Aorta (tissue), 5 donors: ENCODE results near the gene LCN10. TPM values are rescaled to one million over a fixed set of nuclear protein-coding genes. Genes with fewer than 3 reads are reported as not detected.
"Not testable (repeated sequence)": the region's sequence is repeated elsewhere in the genome, so short reads cannot be mapped to it uniquely, and the experiment has no call there.

Experiments used
- ATAC-seq: fragments of 200-7000 bp; cut with Tn5 transposase; one replicate; pipeline ENCODE4 v1.9.1; 2022; ENCODE audit warnings: moderate library complexity; ENCODE audit not compliant: low FRiP score
- DNase-seq, 2 donors: peaks; one replicate each; pipeline ENCODE4 v3.0.0-alpha.2; 2020
- H3K27ac ChIP-seq, 2 donors: one replicate each; pipeline ENCODE4 v1.5.1; 2013; ENCODE audit warnings: low read length in 2 of 2, mild to moderate bottlenecking in 2 of 2, moderate library complexity in 2 of 2, control low read depth in 1 of 2, inconsistent platforms in 1 of 2, low read depth in 1 of 2
- H3K27me3 ChIP-seq, 2 donors: one replicate each; pipeline ENCODE4 v1.6.1; 2013; ENCODE audit warnings: control low read depth in 1 of 2, low read length in 1 of 2, mild to moderate bottlenecking in 1 of 2, moderate library complexity in 1 of 2; ENCODE audit not compliant: insufficient read depth in 2 of 2, control insufficient read depth in 1 of 2
- H3K36me3 ChIP-seq, 2 donors: one replicate each; pipeline ENCODE4 v1.6.1; 2013; ENCODE audit warnings: control low read depth in 1 of 2, low read length in 1 of 2, mild to moderate bottlenecking in 1 of 2; ENCODE audit not compliant: insufficient read depth in 2 of 2, control insufficient read depth in 1 of 2
- H3K4me1 ChIP-seq, 2 donors: one replicate each; pipeline ENCODE4 v1.6.1; 2013; ENCODE audit warnings: low read length in 2 of 2, control low read depth in 1 of 2, mild to moderate bottlenecking in 1 of 2, moderate library complexity in 1 of 2; ENCODE audit not compliant: insufficient read depth in 2 of 2, control insufficient read depth in 1 of 2
- H3K4me3 ChIP-seq, 2 donors: one replicate each; pipeline ENCODE4 v1.5.1; 2013; ENCODE audit warnings: low read length in 2 of 2, control low read depth in 1 of 2, mild to moderate bottlenecking in 1 of 2
- H3K9me3 ChIP-seq: one replicate; pipeline ENCODE4 v1.6.1; 2013; ENCODE audit warnings: mild to moderate bottlenecking, low read length; ENCODE audit not compliant: control insufficient read depth
- WGBS, 2 donors: extraction: QIAGEN DNeasy Blood & Tissue Kit; methylation state at CpG; one replicate each; pipeline ENCODE4 v1.1.7; 2013; 5-methylcytosine and 5-hydroxymethylcytosine counted together
- intact Hi-C, 2 donors: fragments of 100-400 bp; cut with DNase I; formaldehyde crosslinking; loops; one replicate each; pipeline versions ENCODE4 v1.14.2 to v1.15.0; 2022
- polyA plus RNA-seq, 2 donors: library from polyadenylated mRNA; stranded (reverse); fragments of 200-250 nt; gene quantifications; one replicate each; pipeline ENCODE4 v1.2.3, GENCODE V29; 2013
- total RNA-seq, 2 donors: library from RNA; stranded (reverse); fragmentation: NEBNext Ultra II Directional; extraction: Animal tissue kit (Norgen Biotek cat#: 25700); gene quantifications; one replicate each; pipeline ENCODE4 v1.2.1, GENCODE V29; 2021
- donor health status: healthy with polysubstance abuse.
- donor health status: Bipolar disorder and iron deficiency.
- donor health status: DM: no; HTN: no; CAD: no.
- donor health status: DM: no; HTN: no; CAD: no.
- donor health status: DM: yes; HTN: yes; CAD: no.

LCN10 gene
- total and polyA plus RNA-seq, 4 donors: 0.25 to 13.4 (median 6.7) TPM

DNA sequence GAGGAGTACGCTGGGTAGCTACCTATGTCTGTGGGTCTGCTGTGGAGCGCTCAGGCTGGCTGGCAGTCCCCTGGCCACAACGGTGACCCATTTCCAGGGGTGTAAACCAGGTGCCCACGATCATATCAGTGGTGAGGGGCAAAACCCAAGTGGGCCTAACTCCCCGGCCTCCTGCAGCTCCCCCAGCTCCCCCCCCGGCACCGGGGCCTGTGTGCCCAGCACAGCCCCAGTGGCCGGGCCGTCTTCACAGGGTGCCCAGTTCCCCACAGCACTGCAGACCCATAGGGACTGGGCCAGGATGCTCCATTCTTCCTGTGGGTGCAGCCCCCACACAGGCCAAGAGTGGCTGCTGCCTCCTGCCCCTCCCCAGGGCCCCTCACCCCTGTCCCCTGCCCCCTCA is 16.3 kb upstream of the LCN10 start:
- Histone ChIP-seq H3K4me3 (no peak overlapping the region), H3K4me1 (no peaks in the 10 kb centered on the region), H3K27me3 (no peaks in the 10 kb centered on the region), H3K9me3 (no peaks in the 10 kb centered on the region), H3K27ac (no peak overlapping the region), H3K36me3 (no peaks in the 10 kb centered on the region)
- ATAC-seq (no peak), DNase-seq (peak; percentile 41 to 42)
- intact Hi-C loops: no loop called here
- WGBS, 2 donors: 80 to 85% methylated on average over 9 of the region's 9 CpGs

DNA sequence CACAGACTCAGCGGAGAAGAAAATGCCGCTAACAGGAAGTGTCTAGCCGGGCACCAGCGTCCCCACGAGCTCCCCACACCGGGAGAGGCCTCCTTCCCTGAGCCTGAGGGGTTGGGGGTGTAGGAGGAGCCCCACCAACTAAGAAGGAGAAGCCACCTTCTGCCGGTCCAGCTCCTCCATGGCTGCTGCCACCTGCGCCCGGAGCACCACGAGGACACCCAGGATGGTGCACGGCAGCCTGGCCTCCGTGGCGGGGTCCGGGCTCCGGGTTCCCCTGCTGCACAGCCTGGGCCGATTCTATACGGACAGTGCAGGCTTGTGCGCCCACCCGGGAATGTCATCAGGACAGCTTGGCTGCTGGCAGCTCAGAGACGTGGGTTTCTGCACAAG is 15.0 kb upstream of the LCN10 start:
- ATAC-seq (no peak), DNase-seq (peak; percentile 37 to 65)
- no peaks in the 10 kb centered on the region for H3K36me3 ChIP-seq
- H3K27ac ChIP-seq: no peak overlapping the region
- H3K9me3 ChIP-seq: peaks cover 2% of the 10 kb centered on the region
- H3K4me1 ChIP-seq: no peaks in the 10 kb centered on the region
- intact Hi-C loops: no loop called here
- WGBS, 2 donors: 87 to 88% methylated on average over 20 of the region's 20 CpGs
- H3K27me3 ChIP-seq: no peaks in the 10 kb centered on the region
- no peak overlapping the region for H3K4me3 ChIP-seq

DNA sequence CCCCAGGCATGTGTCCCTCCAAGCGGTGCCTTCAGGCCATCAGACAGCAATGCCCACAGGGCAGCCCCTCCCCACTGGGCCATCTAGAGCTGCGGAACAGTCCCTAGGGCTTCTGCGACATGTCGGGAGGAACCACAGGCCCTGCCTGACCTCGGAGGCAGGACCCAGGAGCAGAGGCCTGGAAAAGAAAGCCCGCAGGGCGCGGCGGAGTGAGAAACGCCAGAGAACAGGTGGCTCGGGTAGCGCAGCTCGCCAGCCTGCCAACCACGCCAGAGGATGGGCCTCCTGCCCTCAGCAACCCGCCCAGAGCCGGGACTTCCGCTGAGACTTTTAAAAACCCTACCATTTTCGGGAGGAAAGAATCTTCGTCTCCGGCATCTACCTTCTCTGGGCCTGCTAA is 14.6 kb upstream of the LCN10 start:
- 85 to 93% methylated on average over 19 to 20 of the region's 20 CpGs for WGBS, 2 donors
- ATAC-seq (no peak), DNase-seq (peak in 1 of 2 donors; percentile 48)
- H3K36me3 ChIP-seq: no peaks in the 10 kb centered on the region
- H3K27ac ChIP-seq: no peak overlapping the region
- H3K27me3 ChIP-seq: no peaks in the 10 kb centered on the region
- peaks cover 2% of the 10 kb centered on the region for H3K9me3 ChIP-seq
- intact Hi-C loops: no loop called here
- no peak overlapping the region for H3K4me3 ChIP-seq
- no peaks in the 10 kb centered on the region for H3K4me1 ChIP-seq

DNA sequence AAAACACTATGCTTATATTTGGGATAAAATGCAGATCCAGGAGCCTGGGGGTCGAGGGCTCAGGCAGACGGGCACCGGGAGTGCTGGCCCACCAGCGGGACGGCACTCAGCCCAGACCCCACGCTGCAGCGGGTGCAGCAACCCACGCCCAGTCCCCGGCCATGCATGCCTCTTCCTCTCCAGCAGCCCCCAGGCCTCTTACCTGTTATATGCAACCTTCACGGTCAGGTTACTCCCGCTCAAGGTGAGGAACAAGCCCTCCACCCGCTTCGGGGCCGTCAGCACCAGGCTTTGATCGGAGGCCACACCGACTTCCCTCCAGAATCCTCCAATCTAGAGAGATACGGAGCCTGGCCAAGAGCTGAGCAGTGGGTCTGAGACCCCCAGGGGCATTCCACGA is 14.1 kb upstream of the LCN10 start:
- Histone ChIP-seq H3K27me3 (no peaks in the 10 kb centered on the region), H3K27ac (no peak overlapping the region), H3K9me3 (peaks cover 2% of the 10 kb centered on the region), H3K4me1 (no peaks in the 10 kb centered on the region), H3K4me3 (no peak overlapping the region), H3K36me3 (no peaks in the 10 kb centered on the region)
- ATAC-seq: no peak
- intact Hi-C loops: no loop called here
- DNase-seq: no peak
- WGBS, 2 donors: 94 to 95% methylated on average over 18 of the region's 18 CpGs

DNA sequence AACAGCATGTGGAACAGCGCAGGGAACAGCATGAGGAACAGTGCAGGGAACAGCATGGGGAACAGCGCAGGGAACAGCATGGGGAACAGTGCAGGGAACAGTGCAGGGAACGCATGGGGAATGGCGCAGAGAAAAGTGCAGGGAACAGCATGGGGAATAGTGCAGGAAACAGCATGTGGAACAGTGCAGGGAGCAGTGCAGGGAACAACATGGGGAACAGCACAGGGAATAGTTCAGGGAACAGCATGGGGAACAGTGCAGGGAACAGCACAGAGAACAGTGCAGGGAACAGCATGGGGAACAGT is 13.3 kb upstream of the LCN10 start:
- DNase-seq: no peak
- no peak overlapping the region for H3K27ac ChIP-seq
- ATAC-seq: no peak
- H3K4me1 ChIP-seq: no peaks in the 10 kb centered on the region
- H3K36me3 ChIP-seq: no peaks in the 10 kb centered on the region
- H3K4me3 ChIP-seq: no peak overlapping the region
- no peaks in the 10 kb centered on the region for H3K27me3 ChIP-seq
- intact Hi-C loops: no loop called here
- H3K9me3 ChIP-seq: peaks cover 2% of the 10 kb centered on the region
- 95 to 99% methylated on average over 4 of the region's 4 CpGs for WGBS, 2 donors

DNA sequence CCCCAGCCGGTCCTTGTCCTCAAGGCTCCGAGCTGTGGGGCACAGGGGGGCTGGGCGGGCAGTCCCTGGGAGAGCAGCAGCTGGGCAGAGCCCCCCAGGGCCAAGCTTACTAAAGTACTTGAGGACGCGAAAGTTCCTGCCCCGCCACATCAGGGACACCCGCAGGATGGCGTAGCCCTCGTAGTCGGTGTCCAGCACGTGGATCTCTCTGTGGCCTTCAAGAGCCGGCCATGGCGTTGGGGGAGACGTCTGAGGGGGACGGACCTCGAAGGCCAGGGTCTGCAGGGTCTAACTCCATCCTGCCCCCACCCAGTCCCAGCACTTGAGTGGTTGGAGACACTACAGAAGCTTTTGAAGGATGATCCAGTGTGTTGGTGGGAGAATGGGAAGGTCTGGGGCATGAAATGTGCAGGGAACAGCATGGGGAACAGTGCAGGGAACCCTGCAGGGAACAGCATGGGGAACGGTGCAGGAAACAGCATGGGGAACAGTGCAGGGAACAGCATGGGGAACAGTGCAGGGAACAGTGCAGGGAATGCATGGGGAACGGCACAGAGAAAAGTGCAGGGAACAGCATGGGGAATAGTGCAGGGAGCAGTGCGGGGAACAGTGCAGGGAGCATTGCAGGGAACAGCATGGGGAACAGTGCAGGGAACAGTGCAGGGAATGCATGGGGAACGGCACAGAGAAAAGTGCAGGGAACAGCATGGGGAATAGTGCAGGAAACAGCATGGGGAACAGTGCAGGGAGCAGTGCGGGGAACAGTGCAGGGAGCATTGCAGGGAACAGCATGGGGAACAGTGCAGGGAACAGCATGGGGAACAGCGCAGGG is 12.8 kb upstream of the LCN10 start:
- not testable (repeated sequence) for H3K4me1 ChIP-seq

DNA sequence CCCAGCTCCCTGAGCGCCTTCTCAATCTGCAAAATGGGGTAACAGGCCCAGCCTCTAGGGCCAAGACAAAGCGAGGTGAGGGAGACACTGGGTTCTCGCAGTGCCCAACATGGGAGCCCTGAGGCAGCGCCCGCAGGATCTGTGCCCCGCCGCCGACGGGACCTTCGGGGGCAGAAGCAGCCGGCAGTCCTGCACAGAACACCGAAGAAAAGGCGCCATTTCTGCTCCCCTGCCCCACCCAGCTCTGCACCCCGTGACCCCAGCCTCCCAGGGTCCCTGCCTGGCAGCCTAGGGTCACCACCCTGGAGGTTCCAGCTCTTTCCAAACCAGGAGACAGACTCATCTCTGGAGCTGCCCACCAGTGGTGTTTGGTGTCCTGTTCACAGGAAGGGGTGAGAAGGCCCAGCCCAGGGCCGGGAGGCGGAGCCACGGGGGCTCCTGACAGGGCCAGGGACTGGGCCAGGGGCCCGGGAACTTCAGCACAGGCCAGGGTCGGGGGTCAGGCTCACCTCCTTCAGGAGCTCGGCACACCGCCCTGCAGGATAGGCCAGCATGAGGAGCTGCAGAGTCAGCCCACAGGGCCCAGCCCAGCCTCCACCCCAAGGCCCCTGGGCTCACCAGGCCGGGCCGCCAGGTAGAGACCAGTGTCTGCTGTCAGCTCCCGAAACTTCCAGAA is 12.0 kb upstream of the LCN10 start:
- H3K4me3 ChIP-seq: no peak overlapping the region
- peaks cover 2% of the 10 kb centered on the region for H3K9me3 ChIP-seq
- H3K27ac ChIP-seq: no peak overlapping the region
- no peaks in the 10 kb centered on the region for H3K27me3 ChIP-seq
- intact Hi-C loops: no loop called here
- DNase-seq (no peak), ATAC-seq (no peak)
- 73 to 76% methylated on average over 21 to 24 of the region's 24 CpGs for WGBS, 2 donors
- H3K36me3 ChIP-seq: no peaks in the 10 kb centered on the region
- H3K4me1 ChIP-seq: no peaks in the 10 kb centered on the region

More for the DNA sequence above, 12.8 kb upstream of the LCN10 start:
- intact Hi-C loops, DNase-seq, ATAC-seq, H3K36me3 ChIP-seq, H3K27ac ChIP-seq, H3K4me3 ChIP-seq, H3K9me3 ChIP-seq, H3K27me3 ChIP-seq: not testable (repeated sequence)
- WGBS, 2 donors: 88 to 89% methylated on average over 22 of the region's 22 CpGs

DNA sequence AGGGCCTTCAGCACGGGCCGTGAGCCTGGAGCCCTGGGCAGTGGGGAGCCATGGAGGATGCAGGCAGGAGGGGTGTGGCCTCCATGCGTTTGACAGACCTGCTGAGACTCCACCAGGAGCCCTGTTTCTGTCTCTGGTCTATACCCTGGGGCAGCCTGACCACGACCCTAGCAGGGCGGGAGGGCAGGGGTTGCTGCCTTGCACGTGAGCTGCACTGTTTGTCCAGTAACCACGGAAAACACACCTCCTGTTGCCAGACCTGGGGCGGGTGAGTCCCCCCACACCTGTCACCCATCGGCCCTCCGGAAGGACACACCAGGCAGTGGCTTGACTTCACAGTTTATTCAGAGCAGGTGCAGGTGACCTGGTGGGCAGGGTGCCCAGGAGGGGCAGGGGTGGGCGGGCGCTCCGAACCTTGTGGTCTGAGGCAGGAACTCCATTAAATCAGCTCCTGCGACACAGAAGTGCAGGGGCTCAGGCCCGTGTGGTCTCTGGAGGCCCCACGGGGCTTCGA is 11.4 kb upstream of the LCN10 start:
- H3K9me3 ChIP-seq: peaks cover 2% of the 10 kb centered on the region
- intact Hi-C loops: no loop called here
- DNase-seq (no peak), ATAC-seq (peak; percentile 23)
- no peak overlapping the region for H3K27ac ChIP-seq
- H3K4me1 ChIP-seq: no peaks in the 10 kb centered on the region
- H3K36me3 ChIP-seq: no peaks in the 10 kb centered on the region
- WGBS, 2 donors: 80 to 81% methylated on average over 14 to 17 of the region's 17 CpGs
- H3K27me3 ChIP-seq: no peaks in the 10 kb centered on the region
- H3K4me3 ChIP-seq: no peak overlapping the region
